Activated CD8-positive, alpha-beta memory T cell treated with anti-CD3 and anti-CD28 coated beads, Interleukin-2, amount 10 ng/mL, durations not matched to agents 7 days and 5 days (primary cell): ENCODE measurements around the gene ARID1B. TPM values are rescaled to one million over a fixed set of nuclear protein-coding genes. Genes with fewer than 3 reads are reported as not detected.

Experiments used
- ATAC-seq: fragments of 150-1000 bp; cut with Tn5 transposase; one replicate; pipeline ENCODE4 v1.10.0; 2021; ENCODE audit warnings: moderate library complexity
- CTCF ChIA-PET: fragments of 350-600 bp; sonication (Branson Sonifier 250); formaldehyde crosslinking; loops from one replicate; lab custom pipeline; 2021; ENCODE audit warnings: antibody characterized with exemption; lab: Charles Lee
- DNase-seq: peaks from one replicate; pipeline ENCODE4 v3.0.0-alpha.2; 2020
- H3K27ac Mint-ChIP-seq: one replicate; pipeline ENCODE4 v1.8.0; 2021; ENCODE audit warnings: mild to moderate bottlenecking, mixed read lengths
- H3K27me3 Mint-ChIP-seq: one replicate; pipeline ENCODE4 v1.8.0; 2021; ENCODE audit warnings: mixed read lengths
- H3K36me3 Mint-ChIP-seq: one replicate; pipeline ENCODE4 v1.8.0; 2021; ENCODE audit warnings: mild to moderate bottlenecking, mixed read lengths
- H3K4me1 Mint-ChIP-seq: one replicate; pipeline ENCODE4 v1.8.0; 2021; ENCODE audit warnings: mixed read lengths
- H3K4me3 Mint-ChIP-seq: one replicate; pipeline ENCODE4 v1.8.0; 2021; ENCODE audit warnings: mild to moderate bottlenecking, moderate library complexity, mixed read lengths
- H3K9me3 Mint-ChIP-seq: one replicate; pipeline ENCODE4 v1.8.0; 2022; ENCODE audit warnings: low read depth, mixed read lengths
- total RNA-seq, 2 experiments: library from RNA; stranded (reverse); gene quantifications; one replicate each; pipeline ENCODE4 v1.2.3, GENCODE V29; 2021

ARID1B gene
- total RNA-seq, 2 experiments from 2014 or later = 59.5 to 81.5 TPM

- no peaks in the 10 kb centered on the region for H3K27me3 Mint-ChIP-seq
- no peak for DNase-seq
- ATAC-seq = no peak
- peak overlapping the region; percentile 21 for H3K27ac Mint-ChIP-seq
- CTCF ChIA-PET = interaction anchor here (0.9 kb wide), 1 partner anchor 19 kb away, joined by 3 read pairs; no protein-coding TSS in a partner anchor
- no peaks in the 10 kb centered on the region for H3K4me1 Mint-ChIP-seq
- H3K4me3 Mint-ChIP-seq = no peak overlapping the region
- peaks cover 7% of the 10 kb centered on the region for H3K36me3 Mint-ChIP-seq
- H3K9me3 Mint-ChIP-seq = no peaks in the 10 kb centered on the region
These were observed 387.8 kb downstream of the ARID1B start for GRCh38 chr6:157164972-157165371.

DNA sequence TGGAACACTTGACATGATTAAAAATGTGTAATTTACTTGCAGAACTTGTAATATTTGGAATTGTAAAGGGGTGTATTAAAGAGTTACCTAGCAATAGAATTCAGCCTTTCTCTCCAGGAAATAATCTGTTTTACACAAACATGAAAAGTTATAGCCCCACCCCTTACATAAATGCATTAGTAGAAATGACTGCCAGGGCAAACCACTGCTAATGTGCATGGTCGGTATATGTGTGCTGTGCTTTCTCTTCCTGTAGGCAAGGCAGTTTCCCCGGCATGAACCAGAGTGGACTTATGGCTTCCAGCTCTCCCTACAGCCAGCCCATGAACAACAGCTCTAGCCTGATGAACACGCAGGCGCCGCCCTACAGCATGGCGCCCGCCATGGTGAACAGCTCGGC, 389.6 kb downstream of the ARID1B start:
- no peaks in the 10 kb centered on the region for H3K27me3 Mint-ChIP-seq
- H3K4me1 Mint-ChIP-seq = no peaks in the 10 kb centered on the region
- no peaks in the 10 kb centered on the region for H3K9me3 Mint-ChIP-seq
- ATAC-seq (no peak), DNase-seq (no peak)
- CTCF ChIA-PET = no interaction called here
- no peak overlapping the region for H3K4me3 Mint-ChIP-seq
- peaks cover 7% of the 10 kb centered on the region for H3K36me3 Mint-ChIP-seq
- H3K27ac Mint-ChIP-seq = no peak overlapping the region

- Mint-ChIP-seq H3K4me3 (no peak overlapping the region), H3K9me3 (no peaks in the 10 kb centered on the region), H3K36me3 (peaks cover 7% of the 10 kb centered on the region), H3K27ac (no peak overlapping the region), H3K4me1 (no peaks in the 10 kb centered on the region), H3K27me3 (no peaks in the 10 kb centered on the region)
- DNase-seq (no peak), ATAC-seq (no peak)
- CTCF ChIA-PET = interaction anchor here (1.1 kb wide), 1 partner anchor 12 kb away, joined by 3 read pairs; no protein-coding TSS in a partner anchor
These were observed 390.7 kb downstream of the ARID1B start for GRCh38 chr6:157167837-157168236.

DNA sequence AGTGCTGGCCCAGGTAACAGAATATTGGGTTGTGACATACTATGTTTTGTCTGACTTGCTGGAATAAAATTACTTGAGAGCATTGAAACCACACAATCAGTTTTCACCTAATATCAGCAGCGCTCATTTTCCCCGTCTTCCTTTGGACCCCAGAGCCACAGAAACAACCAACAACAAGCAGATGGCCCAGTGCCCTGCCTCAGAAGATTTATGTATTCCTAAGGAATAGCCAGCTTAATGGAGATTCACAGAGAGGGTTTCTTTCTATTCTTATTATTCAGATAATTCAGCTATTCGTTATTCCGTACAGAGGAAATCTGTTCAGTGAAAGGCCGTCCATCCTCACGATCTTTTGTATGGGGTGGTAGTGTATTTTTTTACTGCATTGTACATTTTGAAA, 391.3 kb downstream of the ARID1B start:
- ATAC-seq (no peak), DNase-seq (no peak)
- Mint-ChIP-seq H3K27me3 (no peaks in the 10 kb centered on the region), H3K9me3 (no peaks in the 10 kb centered on the region), H3K27ac (no peak overlapping the region), H3K4me3 (no peak overlapping the region), H3K4me1 (no peaks in the 10 kb centered on the region), H3K36me3 (peaks cover 7% of the 10 kb centered on the region)
- CTCF ChIA-PET = interaction anchor here (1.1 kb wide), 1 partner anchor 11 kb away, joined by 3 read pairs; no protein-coding TSS in a partner anchor

DNA sequence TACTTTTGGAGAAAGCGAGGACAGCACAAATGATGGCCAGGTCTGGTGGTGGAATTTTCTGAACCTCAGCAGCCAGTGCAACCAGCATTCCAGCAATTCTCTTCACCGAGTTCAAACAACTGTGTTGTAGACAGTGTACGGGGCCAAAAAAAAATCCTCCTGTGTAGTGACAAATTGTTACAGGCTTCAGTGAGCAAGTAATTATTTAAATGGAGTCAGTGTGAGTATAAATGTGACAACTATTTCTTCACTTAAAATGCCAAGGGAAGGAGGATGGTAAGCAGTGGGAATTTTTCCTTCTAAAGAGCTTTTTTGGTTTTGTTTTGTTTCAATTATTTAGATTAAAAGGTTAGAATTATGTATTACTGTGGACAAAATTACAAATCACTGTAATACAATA, 392.0 kb downstream of the ARID1B start:
- Mint-ChIP-seq H3K4me1 (no peaks in the 10 kb centered on the region), H3K4me3 (no peak overlapping the region), H3K27ac (no peak overlapping the region), H3K36me3 (peaks cover 7% of the 10 kb centered on the region), H3K27me3 (no peaks in the 10 kb centered on the region), H3K9me3 (no peaks in the 10 kb centered on the region)
- CTCF ChIA-PET = no interaction called here
- ATAC-seq (no peak), DNase-seq (no peak)

- H3K9me3 Mint-ChIP-seq = no peaks in the 10 kb centered on the region
- H3K4me1 Mint-ChIP-seq = no peaks in the 10 kb centered on the region
- H3K27ac Mint-ChIP-seq = no peak overlapping the region
- CTCF ChIA-PET = no interaction called here
- DNase-seq = no peak
- ATAC-seq = no peak
- no peaks in the 10 kb centered on the region for H3K27me3 Mint-ChIP-seq
- no peak overlapping the region for H3K4me3 Mint-ChIP-seq
- H3K36me3 Mint-ChIP-seq = peaks cover 7% of the 10 kb centered on the region
These were observed 392.5 kb downstream of the ARID1B start for GRCh38 chr6:157169656-157170055.

DNA sequence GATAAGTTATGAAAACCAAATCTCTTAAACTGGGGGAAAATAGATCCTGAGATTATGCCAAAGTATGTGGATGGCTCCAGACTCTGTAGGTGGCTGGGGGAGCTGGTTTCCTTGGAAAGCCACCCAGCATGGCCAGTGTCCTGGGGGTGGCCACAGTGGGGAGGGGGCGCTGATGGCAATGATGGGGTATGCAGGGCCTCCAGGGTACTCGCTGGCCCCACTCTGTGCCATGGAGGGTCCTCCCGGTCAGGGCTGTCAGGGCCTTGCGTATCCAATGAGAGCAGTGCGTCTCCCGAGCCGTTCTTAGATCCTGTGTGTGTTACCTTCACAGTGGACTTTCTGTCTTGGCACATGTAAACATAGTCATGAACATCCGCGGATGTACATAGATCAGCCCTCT, 393.4 kb downstream of the ARID1B start:
- Mint-ChIP-seq H3K4me1 (no peaks in the 10 kb centered on the region), H3K36me3 (peaks cover 7% of the 10 kb centered on the region)
- CTCF ChIA-PET = no interaction called here

DNA sequence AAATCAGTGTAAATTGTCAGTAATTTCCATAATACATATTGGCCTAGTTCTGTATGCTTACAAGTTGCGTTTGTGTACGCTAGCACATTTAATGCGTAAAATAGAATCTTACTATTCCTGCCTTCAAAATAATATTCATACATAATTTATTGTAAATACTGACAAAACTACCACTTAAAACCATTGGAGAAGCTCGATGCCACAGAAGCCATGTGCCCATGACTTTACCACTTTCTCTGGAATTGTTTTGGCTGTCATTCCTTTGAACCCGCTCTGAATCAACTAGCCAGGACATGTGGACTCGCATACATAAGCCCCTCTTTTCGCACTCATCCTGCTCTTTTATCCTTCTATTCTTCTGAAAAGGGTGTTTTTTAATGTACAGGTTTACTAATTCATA, 394.6 kb downstream of the ARID1B start:
- H3K4me3 Mint-ChIP-seq = no peak overlapping the region
- H3K36me3 Mint-ChIP-seq = peaks cover 7% of the 10 kb centered on the region
- no peaks in the 10 kb centered on the region for H3K27me3 Mint-ChIP-seq
- H3K27ac Mint-ChIP-seq = no peak overlapping the region
- no peaks in the 10 kb centered on the region for H3K4me1 Mint-ChIP-seq
- no peaks in the 10 kb centered on the region for H3K9me3 Mint-ChIP-seq
- CTCF ChIA-PET = interaction anchor here (0.7 kb wide), 1 partner anchor 137 kb away, joined by 4 read pairs; no protein-coding TSS in a partner anchor
- DNase-seq = no peak
- ATAC-seq = no peak

More for the DNA sequence above, 393.4 kb downstream of the ARID1B start:
- no peaks in the 10 kb centered on the region for H3K27me3 Mint-ChIP-seq
- DNase-seq = no peak
- ATAC-seq = no peak
- H3K9me3 Mint-ChIP-seq = no peaks in the 10 kb centered on the region
- H3K27ac Mint-ChIP-seq = no peak overlapping the region
- no peak overlapping the region for H3K4me3 Mint-ChIP-seq

DNA sequence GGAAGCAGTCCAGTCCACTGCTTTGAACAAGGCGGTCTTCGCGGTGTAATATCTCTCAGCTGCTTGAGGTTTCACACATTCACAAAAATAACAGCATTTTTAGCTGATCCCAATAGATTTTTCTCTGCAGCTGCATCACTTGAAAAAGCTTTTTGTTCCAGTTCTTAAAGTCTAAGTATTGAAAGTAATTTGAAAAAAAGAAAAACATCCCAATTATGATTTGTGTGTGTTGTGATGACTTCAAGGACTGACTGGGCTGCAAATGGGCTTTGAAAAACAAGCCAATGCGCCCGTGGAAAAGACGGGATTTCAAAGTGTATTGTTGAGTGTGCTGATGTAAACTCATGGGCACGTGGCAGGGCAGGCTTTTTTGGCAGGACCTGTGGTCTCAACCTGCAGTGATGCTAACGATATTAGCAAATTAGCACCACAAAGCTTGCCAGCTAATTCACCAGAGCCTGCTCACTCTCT, 395.1 kb downstream of the ARID1B start:
- H3K4me1 Mint-ChIP-seq = no peaks in the 10 kb centered on the region
- ATAC-seq = no peak
- H3K9me3 Mint-ChIP-seq = no peaks in the 10 kb centered on the region
- no peaks in the 10 kb centered on the region for H3K27me3 Mint-ChIP-seq
- peaks cover 7% of the 10 kb centered on the region for H3K36me3 Mint-ChIP-seq
- CTCF ChIA-PET = interaction anchor here (0.7 kb wide), 1 partner anchor 138 kb away, joined by 4 read pairs; no protein-coding TSS in a partner anchor
- no peak overlapping the region for H3K27ac Mint-ChIP-seq
- DNase-seq = no peak
- no peak overlapping the region for H3K4me3 Mint-ChIP-seq

- no peaks in the 10 kb centered on the region for H3K9me3 Mint-ChIP-seq
- H3K27ac Mint-ChIP-seq = no peak overlapping the region
- H3K36me3 Mint-ChIP-seq = peaks cover 4% of the 10 kb centered on the region
- ATAC-seq (no peak), DNase-seq (no peak)
- H3K4me3 Mint-ChIP-seq = no peak overlapping the region
- CTCF ChIA-PET = interaction anchor here (0.7 kb wide), 1 partner anchor 139 kb away, joined by 4 read pairs; no protein-coding TSS in a partner anchor
- H3K27me3 Mint-ChIP-seq = no peaks in the 10 kb centered on the region
- no peaks in the 10 kb centered on the region for H3K4me1 Mint-ChIP-seq
These were observed 395.8 kb downstream of the ARID1B start for GRCh38 chr6:157172830-157173536.

- no peak for DNase-seq
- Mint-ChIP-seq H3K4me1 (no peaks in the 10 kb centered on the region), H3K27me3 (no peaks in the 10 kb centered on the region), H3K27ac (no peak overlapping the region), H3K36me3 (no peaks in the 10 kb centered on the region), H3K4me3 (no peak overlapping the region), H3K9me3 (no peaks in the 10 kb centered on the region)
- CTCF ChIA-PET = interaction anchor here (0.7 to 0.9 kb wide), 2 partner anchors 10 to 21 kb away, joined by 3 to 4 read pairs; no protein-coding TSS in a partner anchor
- ATAC-seq = no peak
These were observed 396.6 kb downstream of the ARID1B start for GRCh38 chr6:157173776-157174175.

DNA sequence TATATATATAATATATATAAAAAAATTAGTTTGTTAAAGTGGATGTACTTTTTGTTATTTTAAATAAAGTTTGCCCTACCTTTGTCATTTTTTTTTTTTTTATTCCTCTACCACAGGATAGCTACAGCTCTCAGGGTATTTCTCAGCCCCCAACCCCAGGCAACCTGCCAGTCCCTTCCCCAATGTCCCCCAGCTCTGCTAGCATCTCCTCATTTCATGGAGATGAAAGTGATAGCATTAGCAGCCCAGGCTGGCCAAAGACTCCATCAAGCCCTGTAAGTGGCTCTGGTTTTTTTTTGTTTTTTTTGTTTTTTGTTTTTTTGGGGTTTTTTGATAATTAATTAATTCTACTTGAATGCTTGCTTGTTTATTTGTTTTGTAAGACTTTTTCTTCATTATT, 397.6 kb downstream of the ARID1B start:
- H3K27ac Mint-ChIP-seq = no peak overlapping the region
- H3K36me3 Mint-ChIP-seq = no peaks in the 10 kb centered on the region
- CTCF ChIA-PET = interaction anchor here (0.7 to 0.9 kb wide), 2 partner anchors 9 to 20 kb away, joined by 3 to 4 read pairs; no protein-coding TSS in a partner anchor
- H3K9me3 Mint-ChIP-seq = no peaks in the 10 kb centered on the region
- no peak overlapping the region for H3K4me3 Mint-ChIP-seq
- H3K4me1 Mint-ChIP-seq = no peaks in the 10 kb centered on the region
- no peak for DNase-seq
- no peak for ATAC-seq
- no peaks in the 10 kb centered on the region for H3K27me3 Mint-ChIP-seq

DNA sequence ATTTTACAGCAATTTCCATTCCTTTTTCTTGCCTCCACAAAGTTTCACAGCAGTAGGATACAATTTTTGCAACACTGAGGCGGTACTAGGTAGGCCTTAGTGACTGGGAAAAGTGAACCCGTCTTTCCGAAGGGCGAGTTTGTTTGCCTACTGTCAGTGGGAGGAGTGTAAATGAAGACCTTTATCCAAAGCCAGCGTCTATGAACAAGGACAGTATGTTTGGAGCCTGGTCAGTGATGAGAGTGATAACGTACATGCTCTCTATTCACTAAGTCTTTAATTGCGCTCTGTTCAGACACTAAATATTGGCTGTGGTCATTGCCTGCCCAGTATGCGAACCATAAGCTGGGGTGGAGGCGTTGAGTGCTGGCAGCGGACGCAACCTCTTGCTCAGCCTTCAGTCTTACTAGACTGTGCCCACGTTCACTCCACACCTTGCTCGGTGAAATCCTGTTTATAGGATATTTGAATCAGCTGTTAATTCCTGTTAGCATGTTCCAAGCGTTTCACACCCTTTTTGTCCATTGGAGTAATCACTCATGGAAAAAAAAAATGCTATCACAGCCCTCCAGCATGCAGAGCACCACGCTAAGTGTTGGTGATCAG, 400.7 kb downstream of the ARID1B start:
- CTCF ChIA-PET = no interaction called here
- H3K27ac Mint-ChIP-seq = no peak overlapping the region

More for the DNA sequence above, 400.7 kb downstream of the ARID1B start:
- H3K9me3 Mint-ChIP-seq = no peaks in the 10 kb centered on the region
- H3K4me3 Mint-ChIP-seq = no peak overlapping the region
- no peak for DNase-seq
- no peak for ATAC-seq
- H3K4me1 Mint-ChIP-seq = no peaks in the 10 kb centered on the region
- H3K36me3 Mint-ChIP-seq = no peaks in the 10 kb centered on the region
- H3K27me3 Mint-ChIP-seq = no peaks in the 10 kb centered on the region
